ENCODE results near the gene CCDC51.
A peak's percentile ranks its signal among the peaks of the same experiment; 100 is the strongest.

The CCDC51 gene

GRCh38 chr3:48472923-48473616 is 33.2 kb upstream of the CCDC51 start:
- Mint-ChIP-seq H3K9me3 (no peaks in the 10 kb centered on the region), H3K27me3 (no peaks in the 10 kb centered on the region), H3K36me3 (ENCODE audit: insufficient read depth) (peaks cover 25% of the 10 kb centered on the region), H3K4me3 (peak overlapping the region; percentile 85), H3K27ac (ENCODE audit: low read depth) (peak overlapping the region; percentile 97), H3K4me1 (peaks cover 53% of the 10 kb centered on the region)
- ATAC-seq (replicated peaks; ENCODE audit: extremely low read depth, poor library complexity, severe bottlenecking), result peak; percentile 93
- peak; percentile 80 to 94 for DNase-seq (ENCODE audit: low spot score in 2 of 2)

GRCh38 chr3:48472673-48472922 is 32.7 kb upstream of the CCDC51 start:
- H3K4me3 Mint-ChIP-seq, result peak overlapping the region; percentile 85
- H3K9me3 Mint-ChIP-seq, result no peaks in the 10 kb centered on the region
- no peak for DNase-seq (ENCODE audit: low spot score in 2 of 2)
- no peaks in the 10 kb centered on the region for H3K27me3 Mint-ChIP-seq
- peak overlapping the region; percentile 97 for H3K27ac Mint-ChIP-seq (ENCODE audit: low read depth)
- peaks cover 53% of the 10 kb centered on the region for H3K4me1 Mint-ChIP-seq
- ATAC-seq (replicated peaks; ENCODE audit: extremely low read depth, poor library complexity, severe bottlenecking), result no peak
- H3K36me3 Mint-ChIP-seq (ENCODE audit: insufficient read depth), result peaks cover 24% of the 10 kb centered on the region

- Mint-ChIP-seq H3K36me3 (ENCODE audit: insufficient read depth) (peaks cover 27% of the 10 kb centered on the region), H3K27me3 (no peaks in the 10 kb centered on the region), H3K4me1 (peaks cover 69% of the 10 kb centered on the region), H3K4me3 (peak overlapping the region; percentile 51), H3K27ac (ENCODE audit: low read depth) (peak overlapping the region; percentile 67), H3K9me3 (no peaks in the 10 kb centered on the region)
- ATAC-seq (replicated peaks; ENCODE audit: extremely low read depth, poor library complexity, severe bottlenecking), result no peak
- DNase-seq (ENCODE audit: low spot score in 2 of 2), result no peak
Measured at GRCh38 chr3:48470286-48470685, 30.4 kb upstream of the CCDC51 start.

GRCh38 chr3:48469046-48469915 is 29.4 kb upstream of the CCDC51 start:
- Mint-ChIP-seq H3K27ac (ENCODE audit: low read depth) (peak overlapping the region; percentile 74), H3K36me3 (ENCODE audit: insufficient read depth) (peaks cover 27% of the 10 kb centered on the region), H3K27me3 (no peaks in the 10 kb centered on the region), H3K4me1 (peaks cover 62% of the 10 kb centered on the region), H3K9me3 (no peaks in the 10 kb centered on the region), H3K4me3 (peak overlapping the region; percentile 92)
- no peak for DNase-seq (ENCODE audit: low spot score in 2 of 2)
- no peak for ATAC-seq (replicated peaks; ENCODE audit: extremely low read depth, poor library complexity, severe bottlenecking)

GRCh38 chr3:48468329-48468731 is 28.4 kb upstream of the CCDC51 start:
- H3K36me3 Mint-ChIP-seq (ENCODE audit: insufficient read depth), result peaks cover 27% of the 10 kb centered on the region
- DNase-seq (ENCODE audit: low spot score in 2 of 2), result no peak
- no peaks in the 10 kb centered on the region for H3K9me3 Mint-ChIP-seq
- no peak for ATAC-seq (replicated peaks; ENCODE audit: extremely low read depth, poor library complexity, severe bottlenecking)
- H3K4me3 Mint-ChIP-seq, result peak overlapping the region; percentile 92
- peaks cover 56% of the 10 kb centered on the region for H3K4me1 Mint-ChIP-seq
- peak overlapping the region; percentile 93 for H3K27ac Mint-ChIP-seq (ENCODE audit: low read depth)
- H3K27me3 Mint-ChIP-seq, result no peaks in the 10 kb centered on the region

- H3K4me3 Mint-ChIP-seq, result peak overlapping the region; percentile 92
- peaks cover 50% of the 10 kb centered on the region for H3K4me1 Mint-ChIP-seq
- ATAC-seq (replicated peaks; ENCODE audit: extremely low read depth, poor library complexity, severe bottlenecking) (no peak), DNase-seq (ENCODE audit: low spot score in 2 of 2) (no peak)
- H3K36me3 Mint-ChIP-seq (ENCODE audit: insufficient read depth), result peaks cover 23% of the 10 kb centered on the region
- no peaks in the 10 kb centered on the region for H3K27me3 Mint-ChIP-seq
- H3K9me3 Mint-ChIP-seq, result no peaks in the 10 kb centered on the region
- H3K27ac Mint-ChIP-seq (ENCODE audit: low read depth), result peak overlapping the region; percentile 93
Measured at GRCh38 chr3:48467473-48468267, 27.8 kb upstream of the CCDC51 start.

- Mint-ChIP-seq H3K4me3 (peak overlapping the region; percentile 92), H3K4me1 (peaks cover 49% of the 10 kb centered on the region), H3K27ac (ENCODE audit: low read depth) (peak overlapping the region; percentile 93), H3K27me3 (no peaks in the 10 kb centered on the region), H3K36me3 (ENCODE audit: insufficient read depth) (peaks cover 22% of the 10 kb centered on the region), H3K9me3 (no peaks in the 10 kb centered on the region)
- ATAC-seq (replicated peaks; ENCODE audit: extremely low read depth, poor library complexity, severe bottlenecking) (no peak), DNase-seq (ENCODE audit: low spot score in 2 of 2) (no peak)
Measured at GRCh38 chr3:48467110-48467454, 27.2 kb upstream of the CCDC51 start.

GRCh38 chr3:48466386-48467109 is 26.6 kb upstream of the CCDC51 start:
- no peaks in the 10 kb centered on the region for H3K9me3 Mint-ChIP-seq
- ATAC-seq (replicated peaks; ENCODE audit: extremely low read depth, poor library complexity, severe bottlenecking) (peak; percentile 62), DNase-seq (ENCODE audit: low spot score in 2 of 2) (no peak)
- peak overlapping the region; percentile 93 for H3K27ac Mint-ChIP-seq (ENCODE audit: low read depth)
- no peaks in the 10 kb centered on the region for H3K27me3 Mint-ChIP-seq
- peaks cover 49% of the 10 kb centered on the region for H3K4me1 Mint-ChIP-seq
- H3K36me3 Mint-ChIP-seq (ENCODE audit: insufficient read depth), result peaks cover 23% of the 10 kb centered on the region
- peak overlapping the region; percentile 92 for H3K4me3 Mint-ChIP-seq

GRCh38 chr3:48465531-48466378 is 25.8 kb upstream of the CCDC51 start:
- peak; percentile 95 for ATAC-seq (replicated peaks; ENCODE audit: extremely low read depth, poor library complexity, severe bottlenecking)
- no peaks in the 10 kb centered on the region for H3K9me3 Mint-ChIP-seq
- DNase-seq (ENCODE audit: low spot score in 2 of 2), result peak; percentile 56 to 68
- H3K27me3 Mint-ChIP-seq, result no peaks in the 10 kb centered on the region
- peak overlapping the region; percentile 93 for H3K27ac Mint-ChIP-seq (ENCODE audit: low read depth)
- peak overlapping the region; percentile 92 for H3K4me3 Mint-ChIP-seq
- peaks cover 26% of the 10 kb centered on the region for H3K36me3 Mint-ChIP-seq (ENCODE audit: insufficient read depth)
- peaks cover 52% of the 10 kb centered on the region for H3K4me1 Mint-ChIP-seq

- H3K36me3 Mint-ChIP-seq (ENCODE audit: insufficient read depth), result peaks cover 22% of the 10 kb centered on the region
- peak overlapping the region; percentile 92 for H3K4me3 Mint-ChIP-seq
- H3K27me3 Mint-ChIP-seq, result no peaks in the 10 kb centered on the region
- ATAC-seq (replicated peaks; ENCODE audit: extremely low read depth, poor library complexity, severe bottlenecking) (no peak), DNase-seq (ENCODE audit: low spot score in 2 of 2) (no peak)
- no peaks in the 10 kb centered on the region for H3K9me3 Mint-ChIP-seq
- peak overlapping the region; percentile 93 for H3K27ac Mint-ChIP-seq (ENCODE audit: low read depth)
- peaks cover 49% of the 10 kb centered on the region for H3K4me1 Mint-ChIP-seq
Measured at GRCh38 chr3:48465237-48465530, 25.3 kb upstream of the CCDC51 start.

- Mint-ChIP-seq H3K27me3 (no peaks in the 10 kb centered on the region), H3K4me1 (peaks cover 45% of the 10 kb centered on the region), H3K4me3 (peak overlapping the region; percentile 92), H3K9me3 (no peaks in the 10 kb centered on the region), H3K27ac (ENCODE audit: low read depth) (peak overlapping the region; percentile 93), H3K36me3 (ENCODE audit: insufficient read depth) (peaks cover 19% of the 10 kb centered on the region)
- no peak for ATAC-seq (replicated peaks; ENCODE audit: extremely low read depth, poor library complexity, severe bottlenecking)
- DNase-seq (ENCODE audit: low spot score in 2 of 2), result no peak
Measured at GRCh38 chr3:48464713-48465221, 24.8 kb upstream of the CCDC51 start.

Measured in central memory CD8-positive, alpha-beta T cell (primary cell).